ENCODE measurements around the gene AQP12A. TPM values are rescaled to one million over a fixed set of nuclear protein-coding genes. Genes with fewer than 3 reads are reported as not detected.

The AQP12A gene
- total and polyA plus RNA-seq, 2 experiments from 2014 or later = not detected

GRCh38 chr2:240727913-240728312 is 36.2 kb downstream of the AQP12A start:
- H3K27ac ChIP-seq (ENCODE audit: low read depth) = no peak overlapping the region
- no peak overlapping the region for H3K4me2 ChIP-seq
- no peaks in the 10 kb centered on the region for H3K4me1 ChIP-seq (ENCODE audit: insufficient read depth)
- H3K79me2 ChIP-seq (replicated peaks; ENCODE audit: insufficient read depth) = no peaks in the 10 kb centered on the region
- H3K4me3 Mint-ChIP-seq = no peak overlapping the region
- no peak overlapping the region for H3K4me3 ChIP-seq
- H3K36me3 Mint-ChIP-seq (ENCODE audit: low read depth) = peaks cover 44% of the 10 kb centered on the region
- no peaks in the 10 kb centered on the region for H4K20me1 ChIP-seq (replicated peaks; ENCODE audit: insufficient read depth)
- no peak for DNase-seq (ENCODE audit: low spot score)
- peaks cover 44% of the 10 kb centered on the region for H3K27me3 Mint-ChIP-seq (ENCODE audit: insufficient read depth, low read depth, poor library complexity)
- H2AFZ ChIP-seq = no peak overlapping the region
- TF ChIP-seq NANOG (IDR thresholded peaks at IDR 0.05; ENCODE audit: borderline replicate concordance) = no peak
- no peaks in the 10 kb centered on the region for H3K27me3 ChIP-seq (ENCODE audit: insufficient read depth)
- 0 out of 3 replicates have a peak, but pooled peaks cover 4% of the 10 kb centered on the region for H3K9me3 Mint-ChIP-seq
- no peaks in the 10 kb centered on the region; the same call in 2 of the 3 replicates for H3K4me1 Mint-ChIP-seq
- H3F3A ChIP-seq (replicated peaks; ENCODE audit: low read depth) = no peaks in the 10 kb centered on the region
- H3K36me3 ChIP-seq (ENCODE audit: insufficient read depth) = peaks cover 12% of the 10 kb centered on the region; the same call in 1 of the 2 replicates
- no peaks in the 10 kb centered on the region for H3K9me2 ChIP-seq (ENCODE audit: insufficient read depth)
- no peak for ATAC-seq
- H3K27ac Mint-ChIP-seq = peak overlapping the region; percentile 33; the same call in 1 of the 2 replicates

GRCh38 chr2:240728361-240728760 is 36.7 kb downstream of the AQP12A start:
- Mint-ChIP-seq H3K36me3 (ENCODE audit: low read depth) (peaks cover 44% of the 10 kb centered on the region), H3K4me3 (no peak overlapping the region), H3K27me3 (ENCODE audit: insufficient read depth, low read depth, poor library complexity) (peaks cover 42% of the 10 kb centered on the region), H3K27ac (peak overlapping the region; percentile 33; the same call in 1 of the 2 replicates), H3K4me1 (no peaks in the 10 kb centered on the region; the same call in 2 of the 3 replicates), H3K9me3 (0 out of 3 replicates have a peak, but pooled peaks cover 4% of the 10 kb centered on the region)
- H3K36me3 ChIP-seq (ENCODE audit: insufficient read depth) = peaks cover 10% of the 10 kb centered on the region; the same call in 1 of the 2 replicates
- no peak overlapping the region for H3K27ac ChIP-seq (ENCODE audit: low read depth)
- no peaks in the 10 kb centered on the region for H3K27me3 ChIP-seq (ENCODE audit: insufficient read depth)
- H3F3A ChIP-seq (replicated peaks; ENCODE audit: low read depth) = no peaks in the 10 kb centered on the region
- H4K20me1 ChIP-seq (replicated peaks; ENCODE audit: insufficient read depth) = no peaks in the 10 kb centered on the region
- no peak overlapping the region for H3K4me3 ChIP-seq
- H3K9me2 ChIP-seq (ENCODE audit: insufficient read depth) = no peaks in the 10 kb centered on the region
- no peaks in the 10 kb centered on the region for H3K79me2 ChIP-seq (replicated peaks; ENCODE audit: insufficient read depth)
- H3K4me2 ChIP-seq = no peak overlapping the region
- ATAC-seq (no peak), DNase-seq (ENCODE audit: low spot score) (no peak)
- no peak overlapping the region for H2AFZ ChIP-seq
- no peaks in the 10 kb centered on the region for H3K4me1 ChIP-seq (ENCODE audit: insufficient read depth)
- TF ChIP-seq ZNF114 (CRISPR knock-in tag; IDR thresholded peaks at IDR 0.05) (no peak), ZNF331 (CRISPR knock-in tag; IDR thresholded peaks at IDR 0.05; ENCODE audit: low read depth) (no peak), CTCF (conservative IDR thresholded peaks at IDR 0.05; ENCODE audit: low read depth in 2 of 2) (no peak), ZNF462 (CRISPR knock-in tag; IDR thresholded peaks at IDR 0.05) (no peak), STAT1 (IDR thresholded peaks at IDR 0.05; ENCODE audit: unreplicated experiment) (no peak), JUNB (IDR thresholded peaks at IDR 0.05; ENCODE audit: unreplicated experiment) (no peak), REST (IDR thresholded peaks at IDR 0.05; ENCODE audit: unreplicated experiment) (no peak), ETS1 (IDR thresholded peaks at IDR 0.05) (no peak), NANOG (IDR thresholded peaks at IDR 0.05; ENCODE audit: borderline replicate concordance) (no peak)
